ENCODE measurements around the gene SLC8B1.

DNA sequence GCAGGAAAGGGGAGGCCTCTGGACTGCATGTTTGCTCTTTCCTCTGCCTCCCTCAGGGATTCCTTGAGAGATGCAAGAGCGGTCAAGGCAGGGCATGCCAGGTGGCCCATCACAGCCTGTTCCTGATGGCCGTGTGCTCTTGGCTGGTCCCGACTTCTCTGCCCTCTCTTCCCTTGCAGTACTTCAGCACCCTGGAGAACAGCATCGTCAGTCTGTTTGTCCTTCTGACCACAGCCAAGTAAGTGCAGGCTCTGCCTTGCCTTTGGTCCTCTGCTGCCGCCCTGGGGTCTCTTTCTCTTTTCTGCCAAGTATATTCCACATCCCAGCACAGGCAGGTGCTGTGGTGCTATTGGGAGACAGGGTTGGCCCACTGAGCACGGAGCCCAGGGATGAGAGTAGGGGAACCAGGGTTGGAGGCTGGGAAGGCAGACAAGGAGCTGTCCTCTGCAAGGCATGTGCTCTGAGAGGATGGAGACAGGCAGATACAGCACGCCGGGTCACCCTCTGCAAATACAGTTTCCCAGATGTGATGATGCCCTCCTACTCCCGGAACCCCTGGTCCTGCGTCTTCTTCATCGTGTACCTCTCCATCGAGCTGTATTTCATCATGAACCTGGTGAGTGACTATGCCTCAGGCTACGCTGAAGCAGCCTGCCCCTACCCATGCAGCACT, 61.7 kb downstream of the SLC8B1 start:
- TF ChIP-seq EZH2 (IDR thresholded peaks at IDR 0.05; ENCODE audit: borderline replicate concordance, insufficient read depth, low read length, poor library complexity, severe bottlenecking) (no peak), POLR2AphosphoS5 (IDR thresholded peaks at IDR 0.05) (no peak), RAD21 (conservative IDR thresholded peaks at IDR 0.05) (no peak), MXI1 (conservative IDR thresholded peaks at IDR 0.05; ENCODE audit: poor library complexity, severe bottlenecking) (no peak), EP300 (conservative IDR thresholded peaks at IDR 0.05; ENCODE audit: poor library complexity, severe bottlenecking) (no peak)
- TF ChIP-seq, protein P1, sequence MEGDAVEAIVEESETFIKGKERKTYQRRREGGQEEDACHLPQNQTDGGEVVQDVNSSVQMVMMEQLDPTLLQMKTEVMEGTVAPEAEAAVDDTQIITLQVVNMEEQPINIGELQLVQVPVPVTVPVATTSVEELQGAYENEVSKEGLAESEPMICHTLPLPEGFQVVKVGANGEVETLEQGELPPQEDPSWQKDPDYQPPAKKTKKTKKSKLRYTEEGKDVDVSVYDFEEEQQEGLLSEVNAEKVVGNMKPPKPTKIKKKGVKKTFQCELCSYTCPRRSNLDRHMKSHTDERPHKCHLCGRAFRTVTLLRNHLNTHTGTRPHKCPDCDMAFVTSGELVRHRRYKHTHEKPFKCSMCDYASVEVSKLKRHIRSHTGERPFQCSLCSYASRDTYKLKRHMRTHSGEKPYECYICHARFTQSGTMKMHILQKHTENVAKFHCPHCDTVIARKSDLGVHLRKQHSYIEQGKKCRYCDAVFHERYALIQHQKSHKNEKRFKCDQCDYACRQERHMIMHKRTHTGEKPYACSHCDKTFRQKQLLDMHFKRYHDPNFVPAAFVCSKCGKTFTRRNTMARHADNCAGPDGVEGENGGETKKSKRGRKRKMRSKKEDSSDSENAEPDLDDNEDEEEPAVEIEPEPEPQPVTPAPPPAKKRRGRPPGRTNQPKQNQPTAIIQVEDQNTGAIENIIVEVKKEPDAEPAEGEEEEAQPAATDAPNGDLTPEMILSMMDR (IDR thresholded peaks at IDR 0.05; ENCODE audit: poor library complexity, severe bottlenecking) = no peak
- TF ChIP-seq, protein P2, sequence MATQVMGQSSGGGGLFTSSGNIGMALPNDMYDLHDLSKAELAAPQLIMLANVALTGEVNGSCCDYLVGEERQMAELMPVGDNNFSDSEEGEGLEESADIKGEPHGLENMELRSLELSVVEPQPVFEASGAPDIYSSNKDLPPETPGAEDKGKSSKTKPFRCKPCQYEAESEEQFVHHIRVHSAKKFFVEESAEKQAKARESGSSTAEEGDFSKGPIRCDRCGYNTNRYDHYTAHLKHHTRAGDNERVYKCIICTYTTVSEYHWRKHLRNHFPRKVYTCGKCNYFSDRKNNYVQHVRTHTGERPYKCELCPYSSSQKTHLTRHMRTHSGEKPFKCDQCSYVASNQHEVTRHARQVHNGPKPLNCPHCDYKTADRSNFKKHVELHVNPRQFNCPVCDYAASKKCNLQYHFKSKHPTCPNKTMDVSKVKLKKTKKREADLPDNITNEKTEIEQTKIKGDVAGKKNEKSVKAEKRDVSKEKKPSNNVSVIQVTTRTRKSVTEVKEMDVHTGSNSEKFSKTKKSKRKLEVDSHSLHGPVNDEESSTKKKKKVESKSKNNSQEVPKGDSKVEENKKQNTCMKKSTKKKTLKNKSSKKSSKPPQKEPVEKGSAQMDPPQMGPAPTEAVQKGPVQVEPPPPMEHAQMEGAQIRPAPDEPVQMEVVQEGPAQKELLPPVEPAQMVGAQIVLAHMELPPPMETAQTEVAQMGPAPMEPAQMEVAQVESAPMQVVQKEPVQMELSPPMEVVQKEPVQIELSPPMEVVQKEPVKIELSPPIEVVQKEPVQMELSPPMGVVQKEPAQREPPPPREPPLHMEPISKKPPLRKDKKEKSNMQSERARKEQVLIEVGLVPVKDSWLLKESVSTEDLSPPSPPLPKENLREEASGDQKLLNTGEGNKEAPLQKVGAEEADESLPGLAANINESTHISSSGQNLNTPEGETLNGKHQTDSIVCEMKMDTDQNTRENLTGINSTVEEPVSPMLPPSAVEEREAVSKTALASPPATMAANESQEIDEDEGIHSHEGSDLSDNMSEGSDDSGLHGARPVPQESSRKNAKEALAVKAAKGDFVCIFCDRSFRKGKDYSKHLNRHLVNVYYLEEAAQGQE (IDR thresholded peaks at IDR 0.05; ENCODE audit: borderline replicate concordance) = no peak

All from neural cell (in vitro differentiated cells).